CD1c-positive myeloid dendritic cell (primary cell): ENCODE measurements around the gene GFER.
"Not testable (repeated sequence)": the region's sequence is repeated elsewhere in the genome, so short reads cannot be mapped to it uniquely, and the experiment has no call there.

Source experiments
- DNase-seq: peaks from one replicate; pipeline ENCODE4 v3.0.0-alpha.2; 2016; ENCODE audit errors: extremely low spot score

GFER gene

DNA sequence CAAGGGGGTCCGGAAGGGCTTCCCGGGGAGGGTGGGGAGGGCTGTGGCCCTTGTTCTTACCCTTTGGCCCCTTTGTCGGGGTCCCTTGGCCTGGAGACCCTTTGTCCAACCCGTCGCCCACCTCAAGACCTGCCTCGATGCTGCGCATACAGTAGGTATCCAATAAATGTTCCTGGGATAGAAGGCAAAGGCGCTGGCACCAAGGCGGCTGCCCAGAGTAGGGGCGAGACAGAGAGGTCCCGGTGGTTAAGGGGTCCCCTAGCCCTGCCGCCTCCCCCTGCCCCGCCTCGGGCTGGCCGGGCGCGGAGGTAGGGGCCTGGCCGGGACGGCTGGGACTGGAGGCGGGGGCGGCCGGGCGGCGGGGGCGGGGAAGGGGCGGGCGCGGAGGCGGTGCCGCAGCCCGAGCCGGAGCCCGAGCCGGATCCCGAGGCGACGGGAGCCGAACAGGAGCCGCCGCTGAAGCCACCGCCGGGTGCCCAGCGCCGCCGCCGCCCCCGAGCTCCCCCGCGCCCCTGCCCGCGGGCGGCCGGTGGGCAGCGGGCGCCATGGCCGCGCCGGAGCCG is 42.5 kb downstream of the GFER start, which contains the start of gene NHERF2:
Gene NHERF2 (plus strand): TSS at position 442 of the 563 bp plus-strand sequence. CDS start 104 bp downstream, at position 546.
- DNase-seq, result no peak

- DNase-seq, result no peak
These were observed 43.3 kb downstream of the GFER start for GRCh38 chr16:2027024-2028010.

DNA sequence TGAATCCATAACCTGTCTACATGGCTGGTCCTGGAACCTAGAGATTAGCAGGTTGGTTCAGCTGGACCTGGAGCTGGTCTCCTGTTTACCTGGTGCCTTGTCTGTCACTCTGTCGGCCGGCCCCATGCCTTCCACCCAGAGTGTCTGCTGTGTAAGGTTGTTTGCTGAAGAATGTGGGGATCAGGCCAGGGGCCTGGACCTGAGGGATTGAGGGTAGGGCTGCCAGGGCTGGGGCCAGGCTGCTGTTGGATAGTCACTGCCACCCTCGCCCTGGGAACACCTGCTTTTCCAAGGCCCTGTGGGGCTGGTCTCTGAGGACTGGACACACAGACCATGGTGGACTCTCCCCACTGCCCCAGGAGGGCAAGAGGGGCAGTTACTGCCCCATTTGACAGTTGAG is 44.2 kb downstream of the GFER start:
- DNase-seq, result no peak

DNA sequence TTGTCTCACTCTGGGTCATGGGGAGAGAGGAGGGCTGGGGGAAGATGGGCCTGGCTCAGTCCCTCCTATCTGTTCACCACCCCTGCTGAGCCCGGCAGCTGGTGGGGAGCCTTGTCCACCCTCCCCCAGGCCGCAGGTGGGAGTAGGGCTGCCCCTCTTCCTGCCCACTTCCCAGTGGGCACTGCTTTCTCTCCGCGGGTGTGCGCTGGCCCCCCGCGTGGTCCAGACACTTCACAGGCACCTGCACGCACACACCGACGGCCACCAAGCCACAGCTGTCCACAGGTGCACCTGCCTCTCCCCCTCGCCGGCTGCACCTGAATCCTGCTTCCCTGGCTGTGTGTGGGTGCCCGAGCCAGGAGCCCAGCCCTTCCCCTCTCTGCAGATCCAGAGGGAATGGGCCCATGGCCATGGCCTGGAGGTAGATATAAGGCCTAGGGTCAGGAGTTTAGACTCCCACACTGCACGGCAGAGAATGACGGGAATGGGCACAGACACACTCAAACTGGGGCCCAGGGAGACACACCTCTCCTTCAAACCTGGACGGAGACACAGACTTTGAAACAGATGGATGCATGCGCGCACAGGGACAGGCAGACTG is 44.7 kb downstream of the GFER start:
- DNase-seq, result no peak

- DNase-seq, result no peak
These were observed 45.4 kb downstream of the GFER start for GRCh38 chr16:2029350-2029749.

GRCh38 chr16:2030036-2030435 is 46.0 kb downstream of the GFER start:
- no peak for DNase-seq

GRCh38 chr16:2031081-2031577 is 47.1 kb downstream of the GFER start:
- DNase-seq, result no peak

DNA sequence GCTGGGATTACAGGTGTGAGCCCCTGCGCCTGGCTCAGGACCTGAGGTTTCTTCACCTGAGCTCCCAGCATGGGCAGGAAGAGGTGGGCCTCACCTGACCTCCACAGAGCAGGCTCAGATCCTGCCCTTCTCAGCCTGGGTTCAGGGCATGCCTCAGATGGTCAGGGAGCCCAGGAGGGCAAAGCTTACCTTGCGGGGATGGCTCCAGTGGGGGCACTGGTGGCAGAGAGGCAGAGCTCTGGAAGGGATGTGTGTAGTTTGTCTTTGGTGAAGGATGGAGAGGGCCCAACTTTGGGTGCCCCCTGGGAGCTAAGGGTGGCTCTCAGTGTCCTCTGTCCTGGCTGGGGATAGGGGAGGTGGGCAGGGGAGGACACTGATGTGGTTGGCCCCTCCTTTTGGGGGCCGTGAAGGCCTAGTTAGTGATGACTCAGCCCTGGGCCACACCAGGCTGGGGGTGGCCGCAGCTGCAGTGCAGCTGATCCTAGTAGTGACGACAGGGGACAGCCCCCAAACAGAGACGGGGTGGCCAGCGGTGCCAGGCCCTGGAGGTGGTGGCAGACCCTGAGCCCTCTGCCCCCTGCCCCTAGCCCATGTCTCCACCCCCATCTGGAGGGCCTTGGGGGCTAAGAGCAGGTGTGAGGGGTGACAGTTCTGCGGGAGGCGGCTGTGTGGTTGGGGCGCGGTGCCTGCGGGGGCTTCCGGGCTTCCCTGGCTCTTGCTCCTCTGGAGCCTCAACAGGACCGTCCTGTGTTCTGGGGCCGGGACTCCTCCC is 48.5 kb downstream of the GFER start:
- DNase-seq, result no peak

DNA sequence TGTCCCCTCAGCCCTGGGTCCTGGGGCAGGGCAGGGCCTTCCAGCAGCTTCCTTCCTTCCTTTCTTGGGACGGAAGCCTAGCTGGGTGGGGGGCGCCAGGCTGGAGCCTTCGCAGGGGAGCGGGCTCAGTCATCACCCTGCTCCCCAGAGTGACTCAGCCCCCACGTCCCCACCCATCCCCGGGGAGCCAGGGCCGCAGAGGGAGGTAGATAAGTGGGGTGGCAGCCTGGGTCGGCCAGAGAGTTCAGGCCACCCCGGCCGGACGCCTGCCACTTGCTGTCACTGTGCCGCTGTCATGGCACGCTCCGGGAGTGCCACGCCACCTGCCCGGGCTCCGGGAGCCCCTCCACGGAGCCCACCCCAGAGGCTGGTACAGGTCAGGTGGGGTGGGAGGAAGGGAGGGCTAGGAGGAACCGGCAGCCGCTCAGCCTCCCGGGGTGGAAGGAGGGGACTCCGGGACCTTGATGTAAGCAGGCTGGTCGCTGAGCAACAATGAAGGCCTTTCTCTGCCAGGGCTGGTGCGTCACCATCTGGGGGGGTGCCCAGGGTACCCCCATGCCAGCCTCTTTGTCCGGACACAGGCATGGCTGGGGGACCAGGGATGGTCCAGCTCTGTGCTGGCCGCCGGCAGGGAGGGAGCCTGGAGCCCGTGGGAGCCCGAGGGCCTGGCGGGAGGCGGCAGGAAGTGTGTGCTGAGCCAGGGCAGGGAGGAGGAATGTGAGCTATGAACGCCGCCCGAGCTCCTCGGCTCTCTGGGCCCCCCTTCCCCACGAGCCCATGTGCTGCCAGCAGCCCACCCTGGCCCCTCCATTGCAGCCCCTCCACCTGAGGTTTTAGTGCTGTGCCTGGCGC is 49.3 kb downstream of the GFER start:
- no peak for DNase-seq

DNA sequence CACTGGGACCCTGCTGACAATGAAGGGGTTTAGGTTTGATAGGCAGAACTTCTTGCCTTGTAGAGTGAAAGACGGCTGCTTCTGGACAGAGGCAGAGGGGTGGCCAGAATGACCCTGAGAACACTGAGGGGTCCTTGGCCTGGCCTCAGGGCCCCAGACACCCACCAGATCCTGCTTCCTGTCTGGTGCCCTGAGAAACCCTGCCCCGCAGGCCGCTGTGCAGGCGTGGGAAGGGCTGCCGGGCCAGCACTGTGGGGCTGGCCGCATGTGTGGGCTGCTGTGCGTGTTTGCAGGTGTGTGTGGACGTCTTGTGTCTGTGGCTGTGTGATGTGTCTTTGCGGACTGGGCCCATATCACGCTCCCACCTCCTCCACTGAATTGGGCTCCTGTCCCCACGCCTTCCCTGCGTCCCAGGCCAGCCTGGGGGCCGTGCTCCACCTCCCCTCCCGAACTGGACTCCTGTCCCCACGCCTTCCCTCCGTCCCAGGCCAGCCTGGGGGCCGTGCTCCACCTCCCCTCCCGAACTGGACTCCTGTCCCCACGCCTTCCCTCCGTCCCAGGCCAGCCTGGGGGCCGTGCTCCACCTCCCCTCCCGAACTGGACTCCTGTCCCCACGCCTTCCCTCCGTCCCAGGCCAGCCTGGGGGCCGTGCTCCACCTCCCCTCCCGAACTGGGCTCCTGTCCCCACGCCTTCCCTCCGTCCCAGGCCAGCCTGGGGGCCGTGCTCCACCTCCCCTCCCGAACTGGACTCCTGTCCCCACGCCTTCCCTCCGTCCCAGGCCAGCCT is 50.1 kb downstream of the GFER start:
- not testable (repeated sequence) for DNase-seq

- DNase-seq, result no peak
These were observed 50.9 kb downstream of the GFER start for GRCh38 chr16:2034696-2035430.

DNA sequence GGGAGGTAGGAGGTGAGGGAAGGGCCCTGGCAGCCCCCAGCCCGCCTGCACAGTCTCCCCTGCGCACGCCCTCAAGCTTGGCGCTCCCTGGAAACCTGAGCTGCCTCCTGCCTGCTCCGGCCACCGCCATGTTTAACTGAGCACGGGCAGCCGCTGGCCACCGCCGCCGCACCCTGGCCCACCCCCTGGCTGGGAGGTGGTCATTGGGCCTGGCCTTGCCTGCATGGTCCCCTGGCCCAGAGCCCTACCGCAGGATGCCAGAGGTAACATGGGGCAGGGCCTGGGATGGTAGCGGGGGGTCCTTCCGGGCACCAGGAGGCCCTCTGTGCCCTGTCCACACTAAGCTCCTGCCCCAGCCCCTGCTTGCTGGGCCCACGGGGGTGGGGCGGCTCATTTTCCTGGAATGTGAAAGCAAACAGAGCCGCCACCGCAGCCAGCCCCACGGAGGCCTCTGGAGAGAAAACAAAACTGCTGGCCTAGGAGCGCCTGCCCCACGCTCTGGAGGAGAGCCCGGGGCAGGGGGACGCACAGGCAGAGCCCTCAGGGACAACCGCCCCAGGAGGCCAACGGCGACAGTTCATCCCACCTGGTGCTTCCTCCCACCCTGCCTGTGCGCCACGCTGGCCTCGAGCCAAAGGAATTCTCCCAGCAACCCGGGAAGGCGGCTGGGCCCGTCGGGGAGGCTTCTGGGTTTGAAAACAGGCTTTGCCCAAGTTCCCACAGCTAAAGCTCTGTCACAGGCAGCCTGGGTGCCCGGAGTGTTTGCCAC is 51.6 kb downstream of the GFER start:
- no peak for DNase-seq

- no peak for DNase-seq
These were observed 52.4 kb downstream of the GFER start for GRCh38 chr16:2036200-2036966.

DNA sequence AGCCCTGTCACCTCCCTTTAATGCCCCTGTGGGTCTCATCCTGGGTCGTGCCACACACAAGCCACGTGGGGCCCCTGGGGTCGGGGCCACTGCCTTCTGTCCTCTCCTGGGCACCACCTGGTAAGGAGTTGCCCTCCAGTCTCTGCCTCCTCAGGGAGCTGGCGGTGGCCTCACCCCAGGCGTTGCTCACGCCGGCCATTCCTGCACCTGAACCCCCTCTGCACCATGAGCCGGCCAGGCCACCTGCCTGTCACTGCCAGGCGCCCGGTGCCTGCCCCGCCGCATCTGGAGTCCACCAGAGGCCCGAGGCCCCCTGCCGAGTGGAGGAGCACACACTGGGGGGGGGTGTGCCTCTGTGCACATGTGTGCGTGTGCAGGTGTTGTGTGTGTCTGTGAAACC is 53.1 kb downstream of the GFER start:
- no peak for DNase-seq
